GM23248 (cell line): ENCODE data around the gene TNS3.
"Not testable (repeated sequence)": the region's sequence is repeated elsewhere in the genome, so short reads cannot be mapped to it uniquely, and the experiment has no call there.

ENCODE experiments used
- EZH2 ChIP-seq: fragments of 200-600 bp; sonication (generic); IDR thresholded peaks from 2 replicates; pipeline ENCODE4 v1.6.1; 2018; ENCODE audit warnings: antibody characterized with exemption, mild to moderate bottlenecking; ENCODE audit not compliant: insufficient read depth, poor library complexity, severe bottlenecking
- EZH2phosphoT487 ChIP-seq: fragments of 200-600 bp; sonication (generic); IDR thresholded peaks from 2 replicates; pipeline ENCODE4 v1.6.1; 2018; ENCODE audit warnings: antibody characterized with exemption, moderate library complexity, mild to moderate bottlenecking, low read depth; ENCODE audit not compliant: insufficient read depth

GRCh38 chr7:47441048-47441447, 140.9 kb downstream of the TNS3 start:
- not testable (repeated sequence) for TF ChIP-seq EZH2, EZH2phosphoT487
